Measurements from ENCODE around the gene DIO1.

The DIO1 gene

DNA sequence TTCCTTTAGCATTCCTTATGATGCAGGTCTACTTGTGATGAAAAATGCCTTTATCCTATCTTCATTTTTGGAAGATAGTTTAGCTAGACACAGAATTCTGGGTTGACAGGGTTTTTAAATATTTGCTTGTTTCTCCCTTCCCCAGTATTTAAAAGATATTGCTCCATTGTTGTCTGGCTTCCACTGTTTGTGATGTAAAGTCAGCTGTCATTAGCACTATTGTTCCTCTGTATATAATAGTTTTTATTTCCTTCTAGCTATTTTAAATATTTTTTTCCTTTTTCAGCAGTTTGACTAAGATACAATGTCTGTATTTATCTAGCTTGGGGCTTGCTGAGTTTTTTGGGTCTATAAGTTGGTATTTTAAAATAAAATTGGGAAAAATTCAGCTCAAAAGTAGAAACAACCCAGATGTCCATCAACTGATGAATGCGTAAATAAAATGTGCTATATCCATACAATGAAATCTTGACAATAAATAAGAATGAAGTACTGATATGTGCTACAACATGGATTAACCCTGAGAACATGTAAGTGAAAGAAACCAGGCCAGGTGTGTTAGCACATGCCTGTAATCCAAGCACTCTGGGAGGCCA is 40.3 kb downstream of the DIO1 start:
- TF ChIP-seq TEAD4 (IDR thresholded peaks at IDR 0.05) (no peak), REST (IDR thresholded peaks at IDR 0.05; ENCODE audit: low read depth) (no peak), ZBTB7A (IDR thresholded peaks at IDR 0.05; ENCODE audit: low read depth) (no peak), TCF12 (IDR thresholded peaks at IDR 0.05; ENCODE audit: low read depth) (no peak), CEBPB (IDR thresholded peaks at IDR 0.05) (no peak), TAF1 (IDR thresholded peaks at IDR 0.05; ENCODE audit: low read depth) (no peak), EP300 (IDR thresholded peaks at IDR 0.05; ENCODE audit: borderline replicate concordance) (no peak), FOXM1 (IDR thresholded peaks at IDR 0.05; ENCODE audit: borderline replicate concordance, low read depth) (no peak), NFIC (IDR thresholded peaks at IDR 0.05) (no peak), EGR1 (IDR thresholded peaks at IDR 0.05) (no peak)
- TF ChIP-seq, protein P1, sequence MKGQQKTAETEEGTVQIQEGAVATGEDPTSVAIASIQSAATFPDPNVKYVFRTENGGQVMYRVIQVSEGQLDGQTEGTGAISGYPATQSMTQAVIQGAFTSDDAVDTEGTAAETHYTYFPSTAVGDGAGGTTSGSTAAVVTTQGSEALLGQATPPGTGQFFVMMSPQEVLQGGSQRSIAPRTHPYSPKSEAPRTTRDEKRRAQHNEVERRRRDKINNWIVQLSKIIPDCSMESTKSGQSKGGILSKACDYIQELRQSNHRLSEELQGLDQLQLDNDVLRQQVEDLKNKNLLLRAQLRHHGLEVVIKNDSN (IDR thresholded peaks at IDR 0.05) = no peak

GRCh38 chr1:53936430-53936829 is 42.4 kb downstream of the DIO1 start:
- no peak for TF ChIP-seq RAD21 (IDR thresholded peaks at IDR 0.05; ENCODE audit: low read depth)
- no peak for TF ChIP-seq YY1 (IDR thresholded peaks at IDR 0.05; ENCODE audit: low read depth)
- no peak for TF ChIP-seq FOXM1 (IDR thresholded peaks at IDR 0.05; ENCODE audit: borderline replicate concordance, low read depth)
- TF ChIP-seq, protein P2, sequence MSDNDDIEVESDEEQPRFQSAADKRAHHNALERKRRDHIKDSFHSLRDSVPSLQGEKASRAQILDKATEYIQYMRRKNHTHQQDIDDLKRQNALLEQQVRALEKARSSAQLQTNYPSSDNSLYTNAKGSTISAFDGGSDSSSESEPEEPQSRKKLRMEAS (IDR thresholded peaks at IDR 0.05) = no peak

DNA sequence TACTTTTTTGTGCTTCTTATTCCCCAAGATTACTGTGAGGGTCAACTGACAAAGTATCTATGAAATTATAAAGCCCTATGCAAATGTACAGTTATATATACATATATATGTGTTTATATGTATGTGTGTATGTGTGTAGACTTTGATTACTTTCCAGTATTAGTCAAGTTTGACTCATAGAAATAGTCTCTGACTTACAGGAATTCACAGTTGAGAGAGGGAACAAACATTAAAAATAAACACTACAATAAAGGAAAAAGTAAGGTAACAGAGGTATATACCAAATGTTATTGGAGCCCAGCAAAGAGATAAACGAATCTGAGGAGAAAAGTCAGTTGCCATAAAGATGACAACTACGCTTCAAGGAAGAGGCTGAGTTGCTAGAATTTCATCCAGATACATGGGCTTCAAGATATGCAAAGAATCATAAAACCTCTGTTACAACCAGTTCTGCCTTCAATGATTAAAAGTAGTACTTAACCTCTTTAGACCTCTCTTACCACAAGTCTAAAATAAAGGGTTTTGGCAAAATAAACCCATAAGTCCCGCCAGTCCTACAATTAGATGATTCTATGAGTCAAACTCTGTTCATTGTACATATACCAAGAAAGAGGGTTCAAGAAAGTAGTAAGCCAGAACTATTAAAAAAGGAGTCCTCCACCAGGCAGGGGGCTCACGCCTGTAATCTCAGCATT is 44.3 kb downstream of the DIO1 start:
- TF ChIP-seq EP300 (IDR thresholded peaks at IDR 0.05; ENCODE audit: borderline replicate concordance) = no peak

GRCh38 chr1:53942127-53942957 is 48.4 kb downstream of the DIO1 start:
- no peak for TF ChIP-seq TCF12 (IDR thresholded peaks at IDR 0.05; ENCODE audit: low read depth)
- TF ChIP-seq RAD21 (IDR thresholded peaks at IDR 0.05; ENCODE audit: low read depth) = no peak
- TF ChIP-seq ZBTB7A (IDR thresholded peaks at IDR 0.05; ENCODE audit: low read depth) = no peak
- TF ChIP-seq, protein P1 (IDR thresholded peaks at IDR 0.05) = 0 out of 2 replicates have a peak, but pooled peaks have one; percentile 13
- 0 out of 2 replicates have a peak, but pooled peaks have one; percentile 14 for TF ChIP-seq TEAD4 (IDR thresholded peaks at IDR 0.05)
- TF ChIP-seq YY1 (IDR thresholded peaks at IDR 0.05; ENCODE audit: low read depth) = no peak

DNA sequence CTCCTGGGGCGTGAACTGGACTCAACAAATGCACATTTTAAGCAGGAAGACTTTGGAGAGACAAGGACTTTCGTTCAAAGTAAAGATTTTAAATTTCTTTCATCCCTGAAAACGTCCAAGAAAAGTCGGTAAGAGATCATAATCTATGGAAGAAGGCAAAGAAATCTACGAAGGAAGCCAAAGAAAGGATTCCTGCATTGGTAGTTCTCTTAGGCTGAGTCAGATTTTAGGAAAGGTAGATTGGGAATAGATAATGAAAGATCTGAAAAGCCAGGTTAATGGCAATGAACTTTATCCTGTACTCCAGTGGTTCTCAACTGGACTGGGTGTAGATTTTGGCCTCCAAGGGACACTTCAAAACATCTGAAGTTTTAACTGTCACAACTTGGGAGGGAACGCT is 49.1 kb downstream of the DIO1 start:
- TF ChIP-seq CEBPB (IDR thresholded peaks at IDR 0.05) (no peak), EP300 (IDR thresholded peaks at IDR 0.05; ENCODE audit: borderline replicate concordance) (no peak), TAF1 (IDR thresholded peaks at IDR 0.05; ENCODE audit: low read depth) (no peak), REST (IDR thresholded peaks at IDR 0.05; ENCODE audit: low read depth) (no peak), ZBTB7A (IDR thresholded peaks at IDR 0.05; ENCODE audit: low read depth) (no peak), RAD21 (IDR thresholded peaks at IDR 0.05; ENCODE audit: low read depth) (no peak), TCF12 (IDR thresholded peaks at IDR 0.05; ENCODE audit: low read depth) (no peak), YY1 (IDR thresholded peaks at IDR 0.05; ENCODE audit: low read depth) (no peak), CREB1 (IDR thresholded peaks at IDR 0.05; ENCODE audit: low read depth) (no peak)
- TF ChIP-seq, protein P1 (IDR thresholded peaks at IDR 0.05) = no peak
- TF ChIP-seq, protein P2 (IDR thresholded peaks at IDR 0.05) = no peak

All from Ishikawa (cell line).